ENCODE data around the gene AQP2. TPM values are rescaled to one million over a fixed set of nuclear protein-coding genes. Genes with fewer than 3 reads are reported as not detected.

Gene AQP2
- total RNA-seq, 4 donors from 2014 or later: not detected

- no peaks in the 10 kb centered on the region for H3K4me1 ChIP-seq
- no peaks in the 10 kb centered on the region for H3K36me3 ChIP-seq
- no peak for DNase-seq
- H3K4me3 ChIP-seq: no peak overlapping the region
- H3K27me3 ChIP-seq: no peaks in the 10 kb centered on the region
- TF ChIP-seq POLR2A (IDR thresholded peaks at IDR 0.05) (no peak), CTCF (IDR thresholded peaks at IDR 0.05) (no peak)
- H3K27ac ChIP-seq: no peak overlapping the region
- H3K9me3 ChIP-seq: no peaks in the 10 kb centered on the region
These were observed 16.7 kb upstream of the AQP2 start for GRCh38 chr12:49933796-49934195.

- Histone ChIP-seq H3K4me3 (no peak overlapping the region), H3K27me3 (no peaks in the 10 kb centered on the region), H3K27ac (no peak overlapping the region), H3K4me1 (no peaks in the 10 kb centered on the region), H3K36me3 (no peaks in the 10 kb centered on the region), H3K9me3 (no peaks in the 10 kb centered on the region)
- no peak for DNase-seq
- no peak for TF ChIP-seq POLR2A (IDR thresholded peaks at IDR 0.05)
These were observed 16.0 kb upstream of the AQP2 start for GRCh38 chr12:49934505-49934904.

- Histone ChIP-seq H3K27ac (no peak overlapping the region), H3K4me1 (no peaks in the 10 kb centered on the region)
These were observed 13.6 kb upstream of the AQP2 start for GRCh38 chr12:49936925-49937324.

GRCh38 chr12:49937639-49938300 is 12.8 kb upstream of the AQP2 start:
- DNase-seq: no peak
- H3K27ac ChIP-seq: no peak overlapping the region
- H3K36me3 ChIP-seq: no peaks in the 10 kb centered on the region
- no peaks in the 10 kb centered on the region for H3K9me3 ChIP-seq
- H3K4me3 ChIP-seq: no peak overlapping the region
- no peaks in the 10 kb centered on the region for H3K27me3 ChIP-seq
- TF ChIP-seq POLR2A (IDR thresholded peaks at IDR 0.05): no peak
- no peak for TF ChIP-seq CTCF (IDR thresholded peaks at IDR 0.05)
- H3K4me1 ChIP-seq: no peaks in the 10 kb centered on the region

More at GRCh38 chr12:49936925-49937324, 13.6 kb upstream of the AQP2 start:
- Histone ChIP-seq H3K9me3 (no peaks in the 10 kb centered on the region), H3K27me3 (no peaks in the 10 kb centered on the region), H3K4me3 (no peak overlapping the region), H3K36me3 (no peaks in the 10 kb centered on the region)
- no peak for DNase-seq
- TF ChIP-seq CTCF (IDR thresholded peaks at IDR 0.05): no peak
- TF ChIP-seq POLR2A (IDR thresholded peaks at IDR 0.05): no peak

- Histone ChIP-seq H3K36me3 (no peaks in the 10 kb centered on the region), H3K27ac (no peak overlapping the region), H3K27me3 (no peaks in the 10 kb centered on the region), H3K9me3 (no peaks in the 10 kb centered on the region), H3K4me1 (no peaks in the 10 kb centered on the region), H3K4me3 (no peak overlapping the region)
- TF ChIP-seq POLR2A (IDR thresholded peaks at IDR 0.05) (no peak), CTCF (IDR thresholded peaks at IDR 0.05) (no peak)
- DNase-seq: no peak
These were observed 11.2 kb upstream of the AQP2 start for GRCh38 chr12:49939307-49939706.

GRCh38 chr12:49939707-49940106 is 10.8 kb upstream of the AQP2 start:
- Histone ChIP-seq H3K27ac (no peak overlapping the region), H3K4me3 (no peak overlapping the region), H3K9me3 (no peaks in the 10 kb centered on the region), H3K27me3 (no peaks in the 10 kb centered on the region), H3K36me3 (no peaks in the 10 kb centered on the region), H3K4me1 (no peaks in the 10 kb centered on the region)
- TF ChIP-seq CTCF (IDR thresholded peaks at IDR 0.05) (no peak), POLR2A (IDR thresholded peaks at IDR 0.05) (no peak)
- peak in 1 of 3 donors; percentile 17 for DNase-seq
